ENCODE measurements around the gene SNX14.

SNX14 gene

DNA sequence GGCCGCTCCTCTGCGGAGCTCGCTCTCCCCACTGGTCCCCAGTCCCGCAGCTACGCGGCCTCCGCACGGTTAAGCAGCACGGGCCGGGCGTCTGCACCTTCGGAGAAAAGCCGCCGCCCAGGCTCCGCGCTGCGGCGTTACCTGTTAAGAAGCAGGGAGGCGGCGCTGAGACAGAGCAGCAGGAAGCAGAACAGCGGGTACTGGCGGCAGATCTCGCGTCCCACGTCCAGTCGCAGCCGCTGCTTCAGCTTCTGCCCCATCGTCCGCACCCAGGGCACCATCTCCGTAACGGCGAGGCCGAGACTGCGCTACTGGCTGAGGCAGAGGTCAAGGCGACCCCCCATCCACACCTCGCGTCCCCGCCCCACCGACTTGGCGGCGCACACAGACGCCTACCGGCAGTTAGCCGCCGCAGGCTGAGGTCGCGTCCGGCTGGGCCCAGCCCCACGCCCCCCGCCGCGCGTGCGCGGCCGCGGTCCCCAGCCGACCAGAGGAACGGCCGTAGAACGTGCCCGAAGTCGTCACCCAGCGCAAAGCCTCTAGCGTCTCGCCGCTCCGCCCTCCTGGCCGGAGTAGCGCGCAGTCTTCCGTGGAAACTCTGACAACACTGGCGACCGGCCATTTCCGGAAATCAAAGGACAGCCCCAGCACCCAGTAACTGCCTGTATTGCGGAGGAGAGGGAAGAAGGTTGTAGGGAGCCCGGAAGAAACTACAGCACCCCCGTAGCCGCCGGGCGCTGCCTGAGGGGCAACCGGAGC, at the start of gene SNX14 (continued):
- TF ChIP-seq ZNF366 (tag by site-specific recombination; conservative IDR thresholded peaks at IDR 0.05) = no peak
- TF ChIP-seq ZNF138 (tag by site-specific recombination; IDR thresholded peaks at IDR 0.05; ENCODE audit: borderline replicate concordance) = no peak
- TF ChIP-seq, protein P1, sequence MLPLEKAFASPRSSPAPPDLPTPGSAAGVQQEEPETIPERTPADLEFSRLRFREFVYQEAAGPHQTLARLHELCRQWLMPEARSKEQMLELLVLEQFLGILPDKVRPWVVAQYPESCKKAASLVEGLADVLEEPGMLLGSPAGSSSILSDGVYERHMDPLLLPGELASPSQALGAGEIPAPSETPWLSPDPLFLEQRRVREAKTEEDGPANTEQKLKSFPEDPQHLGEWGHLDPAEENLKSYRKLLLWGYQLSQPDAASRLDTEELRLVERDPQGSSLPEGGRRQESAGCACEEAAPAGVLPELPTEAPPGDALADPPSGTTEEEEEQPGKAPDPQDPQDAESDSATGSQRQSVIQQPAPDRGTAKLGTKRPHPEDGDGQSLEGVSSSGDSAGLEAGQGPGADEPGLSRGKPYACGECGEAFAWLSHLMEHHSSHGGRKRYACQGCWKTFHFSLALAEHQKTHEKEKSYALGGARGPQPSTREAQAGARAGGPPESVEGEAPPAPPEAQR (tag by site-specific recombination; IDR thresholded peaks at IDR 0.05) = no peak
- TF ChIP-seq, protein P2, sequence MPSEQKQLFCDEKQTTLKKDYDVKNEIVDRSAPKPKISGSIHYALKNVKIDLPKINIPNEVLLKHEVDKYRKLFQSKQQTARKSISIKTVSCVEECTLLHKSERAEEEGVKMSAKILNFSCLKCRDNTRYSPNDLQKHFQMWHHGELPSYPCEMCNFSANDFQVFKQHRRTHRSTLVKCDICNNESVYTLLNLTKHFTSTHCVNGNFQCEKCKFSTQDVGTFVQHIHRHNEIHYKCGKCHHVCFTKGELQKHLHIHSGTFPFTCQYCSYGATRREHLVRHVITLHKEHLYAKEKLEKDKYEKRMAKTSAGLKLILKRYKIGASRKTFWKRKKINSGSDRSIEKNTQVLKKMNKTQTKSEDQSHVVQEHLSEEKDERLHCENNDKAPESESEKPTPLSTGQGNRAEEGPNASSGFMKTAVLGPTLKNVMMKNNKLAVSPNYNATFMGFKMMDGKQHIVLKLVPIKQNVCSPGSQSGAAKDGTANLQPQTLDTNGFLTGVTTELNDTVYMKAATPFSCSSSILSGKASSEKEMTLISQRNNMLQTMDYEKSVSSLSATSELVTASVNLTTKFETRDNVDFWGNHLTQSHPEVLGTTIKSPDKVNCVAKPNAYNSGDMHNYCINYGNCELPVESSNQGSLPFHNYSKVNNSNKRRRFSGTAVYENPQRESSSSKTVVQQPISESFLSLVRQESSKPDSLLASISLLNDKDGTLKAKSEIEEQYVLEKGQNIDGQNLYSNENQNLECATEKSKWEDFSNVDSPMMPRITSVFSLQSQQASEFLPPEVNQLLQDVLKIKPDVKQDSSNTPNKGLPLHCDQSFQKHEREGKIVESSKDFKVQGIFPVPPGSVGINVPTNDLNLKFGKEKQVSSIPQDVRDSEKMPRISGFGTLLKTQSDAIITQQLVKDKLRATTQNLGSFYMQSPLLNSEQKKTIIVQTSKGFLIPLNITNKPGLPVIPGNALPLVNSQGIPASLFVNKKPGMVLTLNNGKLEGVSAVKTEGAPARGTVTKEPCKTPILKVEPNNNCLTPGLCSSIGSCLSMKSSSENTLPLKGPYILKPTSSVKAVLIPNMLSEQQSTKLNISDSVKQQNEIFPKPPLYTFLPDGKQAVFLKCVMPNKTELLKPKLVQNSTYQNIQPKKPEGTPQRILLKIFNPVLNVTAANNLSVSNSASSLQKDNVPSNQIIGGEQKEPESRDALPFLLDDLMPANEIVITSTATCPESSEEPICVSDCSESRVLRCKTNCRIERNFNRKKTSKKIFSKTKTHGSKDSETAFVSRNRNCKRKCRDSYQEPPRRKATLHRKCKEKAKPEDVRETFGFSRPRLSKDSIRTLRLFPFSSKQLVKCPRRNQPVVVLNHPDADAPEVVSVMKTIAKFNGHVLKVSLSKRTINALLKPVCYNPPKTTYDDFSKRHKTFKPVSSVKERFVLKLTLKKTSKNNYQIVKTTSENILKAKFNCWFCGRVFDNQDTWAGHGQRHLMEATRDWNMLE (tag by site-specific recombination; conservative IDR thresholded peaks at IDR 0.05; ENCODE audit: low read depth) = no peak
- TF ChIP-seq ZNF707 (tag by site-specific recombination; IDR thresholded peaks at IDR 0.05) = no peak
- TF ChIP-seq SP3 (tag by site-specific recombination; IDR thresholded peaks at IDR 0.05) = peak; percentile 33
- peak; percentile 100 for TF ChIP-seq ZNF341 (tag by site-specific recombination; IDR thresholded peaks at IDR 0.05; ENCODE audit: low read depth)
- peak; percentile 67; the same call in 1 of the 2 replicates for TF ChIP-seq ZNF239 (tag by site-specific recombination; IDR thresholded peaks at IDR 0.05)
- no peak; the same call in 1 of the 2 replicates for TF ChIP-seq IKZF3 (tag by site-specific recombination; IDR thresholded peaks at IDR 0.05)
- TF ChIP-seq ZNF530 (tag by site-specific recombination; IDR thresholded peaks at IDR 0.05; ENCODE audit: low read depth) = no peak
- TF ChIP-seq KLF10 (tag by site-specific recombination; IDR thresholded peaks at IDR 0.05) = peak; percentile 11; the same call in 1 of the 2 replicates
- TF ChIP-seq ZNF248 (tag by site-specific recombination; IDR thresholded peaks at IDR 0.05) = no peak
- TF ChIP-seq ZNF76 (tag by site-specific recombination; IDR thresholded peaks at IDR 0.05; ENCODE audit: borderline replicate concordance, low read depth) = peak; percentile 91
- TF ChIP-seq, protein P3, sequence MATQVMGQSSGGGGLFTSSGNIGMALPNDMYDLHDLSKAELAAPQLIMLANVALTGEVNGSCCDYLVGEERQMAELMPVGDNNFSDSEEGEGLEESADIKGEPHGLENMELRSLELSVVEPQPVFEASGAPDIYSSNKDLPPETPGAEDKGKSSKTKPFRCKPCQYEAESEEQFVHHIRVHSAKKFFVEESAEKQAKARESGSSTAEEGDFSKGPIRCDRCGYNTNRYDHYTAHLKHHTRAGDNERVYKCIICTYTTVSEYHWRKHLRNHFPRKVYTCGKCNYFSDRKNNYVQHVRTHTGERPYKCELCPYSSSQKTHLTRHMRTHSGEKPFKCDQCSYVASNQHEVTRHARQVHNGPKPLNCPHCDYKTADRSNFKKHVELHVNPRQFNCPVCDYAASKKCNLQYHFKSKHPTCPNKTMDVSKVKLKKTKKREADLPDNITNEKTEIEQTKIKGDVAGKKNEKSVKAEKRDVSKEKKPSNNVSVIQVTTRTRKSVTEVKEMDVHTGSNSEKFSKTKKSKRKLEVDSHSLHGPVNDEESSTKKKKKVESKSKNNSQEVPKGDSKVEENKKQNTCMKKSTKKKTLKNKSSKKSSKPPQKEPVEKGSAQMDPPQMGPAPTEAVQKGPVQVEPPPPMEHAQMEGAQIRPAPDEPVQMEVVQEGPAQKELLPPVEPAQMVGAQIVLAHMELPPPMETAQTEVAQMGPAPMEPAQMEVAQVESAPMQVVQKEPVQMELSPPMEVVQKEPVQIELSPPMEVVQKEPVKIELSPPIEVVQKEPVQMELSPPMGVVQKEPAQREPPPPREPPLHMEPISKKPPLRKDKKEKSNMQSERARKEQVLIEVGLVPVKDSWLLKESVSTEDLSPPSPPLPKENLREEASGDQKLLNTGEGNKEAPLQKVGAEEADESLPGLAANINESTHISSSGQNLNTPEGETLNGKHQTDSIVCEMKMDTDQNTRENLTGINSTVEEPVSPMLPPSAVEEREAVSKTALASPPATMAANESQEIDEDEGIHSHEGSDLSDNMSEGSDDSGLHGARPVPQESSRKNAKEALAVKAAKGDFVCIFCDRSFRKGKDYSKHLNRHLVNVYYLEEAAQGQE (tag by site-specific recombination; IDR thresholded peaks at IDR 0.05) = 0 out of 2 replicates have a peak, but pooled peaks have one; percentile 35
- no peak for TF ChIP-seq ZNF837 (tag by site-specific recombination; IDR thresholded peaks at IDR 0.05)
- TF ChIP-seq, protein P4, sequence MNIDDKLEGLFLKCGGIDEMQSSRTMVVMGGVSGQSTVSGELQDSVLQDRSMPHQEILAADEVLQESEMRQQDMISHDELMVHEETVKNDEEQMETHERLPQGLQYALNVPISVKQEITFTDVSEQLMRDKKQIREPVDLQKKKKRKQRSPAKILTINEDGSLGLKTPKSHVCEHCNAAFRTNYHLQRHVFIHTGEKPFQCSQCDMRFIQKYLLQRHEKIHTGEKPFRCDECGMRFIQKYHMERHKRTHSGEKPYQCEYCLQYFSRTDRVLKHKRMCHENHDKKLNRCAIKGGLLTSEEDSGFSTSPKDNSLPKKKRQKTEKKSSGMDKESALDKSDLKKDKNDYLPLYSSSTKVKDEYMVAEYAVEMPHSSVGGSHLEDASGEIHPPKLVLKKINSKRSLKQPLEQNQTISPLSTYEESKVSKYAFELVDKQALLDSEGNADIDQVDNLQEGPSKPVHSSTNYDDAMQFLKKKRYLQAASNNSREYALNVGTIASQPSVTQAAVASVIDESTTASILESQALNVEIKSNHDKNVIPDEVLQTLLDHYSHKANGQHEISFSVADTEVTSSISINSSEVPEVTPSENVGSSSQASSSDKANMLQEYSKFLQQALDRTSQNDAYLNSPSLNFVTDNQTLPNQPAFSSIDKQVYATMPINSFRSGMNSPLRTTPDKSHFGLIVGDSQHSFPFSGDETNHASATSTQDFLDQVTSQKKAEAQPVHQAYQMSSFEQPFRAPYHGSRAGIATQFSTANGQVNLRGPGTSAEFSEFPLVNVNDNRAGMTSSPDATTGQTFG (tag by site-specific recombination; IDR thresholded peaks at IDR 0.05; ENCODE audit: borderline replicate concordance) = no peak
- TF ChIP-seq ZNF626 (tag by site-specific recombination; IDR thresholded peaks at IDR 0.05) = no peak
- TF ChIP-seq ZNF747 (tag by site-specific recombination; IDR thresholded peaks at IDR 0.05) = no peak
- TF ChIP-seq ZSCAN16 (tag by site-specific recombination; IDR thresholded peaks at IDR 0.05) = peak; percentile 56
- TF ChIP-seq ZNF175 (tag by site-specific recombination; IDR thresholded peaks at IDR 0.05) = no peak
- TF ChIP-seq ZNF292 (tag by site-specific recombination; IDR thresholded peaks at IDR 0.05; ENCODE audit: borderline replicate concordance, low read depth) = no peak
- TF ChIP-seq ZNF311 (tag by site-specific recombination; IDR thresholded peaks at IDR 0.05; ENCODE audit: borderline replicate concordance) = no peak
- TF ChIP-seq ZNF830 (tag by site-specific recombination; IDR thresholded peaks at IDR 0.05; ENCODE audit: low read depth) = no peak
- no peak for TF ChIP-seq GLI2 (tag by site-specific recombination; IDR thresholded peaks at IDR 0.05; ENCODE audit: borderline replicate concordance, low read depth)
- TF ChIP-seq ZNF48 (tag by site-specific recombination; IDR thresholded peaks at IDR 0.05) = no peak
- TF ChIP-seq YY1 (tag by site-specific recombination; IDR thresholded peaks at IDR 0.05) = peak; percentile 67
- peak; percentile 69; the same call in 1 of the 2 replicates for TF ChIP-seq KLF16 (tag by site-specific recombination; IDR thresholded peaks at IDR 0.05)
- TF ChIP-seq ZNF660 (tag by site-specific recombination; IDR thresholded peaks at IDR 0.05) = no peak; the same call in none of the 2 replicates
